Epithelial cell of esophagus (primary cell): Measurements from ENCODE around the gene ALOX5.

ENCODE experiments used
- DNase-seq: peaks from one replicate; pipeline ENCODE4 v3.0.0; 2010; ENCODE audit warnings: low read depth
- H3K4me3 ChIP-seq: 2 replicates; pipeline ENCODE4 v1.5.1; 2011; ENCODE audit warnings: mild to moderate bottlenecking, low read length, control low read depth
- CTCF ChIP-seq: IDR thresholded peaks from 2 replicates; pipeline ENCODE4 v1.5.1; 2011; ENCODE audit warnings: low read depth, mild to moderate bottlenecking, low read length, control low read depth, inconsistent platforms; ENCODE audit not compliant: insufficient read depth; ENCODE audit errors: missing control alignments

The ALOX5 gene

GRCh38 chr10:45429790-45430189 is 55.8 kb downstream of the ALOX5 start:
- no peak for TF ChIP-seq CTCF
- no peak overlapping the region for H3K4me3 ChIP-seq
- DNase-seq, result no peak

- no peak for DNase-seq
- H3K4me3 ChIP-seq, result no peak overlapping the region
- TF ChIP-seq CTCF, result no peak
These were observed 58.1 kb downstream of the ALOX5 start for GRCh38 chr10:45432113-45432512.

- H3K4me3 ChIP-seq, result no peak overlapping the region
- no peak for TF ChIP-seq CTCF
- DNase-seq, result no peak
These were observed 58.9 kb downstream of the ALOX5 start for GRCh38 chr10:45432700-45433472.

GRCh38 chr10:45433716-45434469 is 59.9 kb downstream of the ALOX5 start:
- TF ChIP-seq CTCF, result no peak
- no peak for DNase-seq
- H3K4me3 ChIP-seq, result no peak overlapping the region

GRCh38 chr10:45437587-45438465 is 63.8 kb downstream of the ALOX5 start:
- TF ChIP-seq CTCF, result no peak
- DNase-seq, result no peak
- no peak overlapping the region for H3K4me3 ChIP-seq

- TF ChIP-seq CTCF, result no peak
These were observed 64.6 kb downstream of the ALOX5 start for GRCh38 chr10:45438466-45439090.

More at GRCh38 chr10:45438466-45439090, 64.6 kb downstream of the ALOX5 start:
- H3K4me3 ChIP-seq, result no peak overlapping the region
- DNase-seq, result peak; percentile 27
